Aorta (tissue), 5 donors: ENCODE measurements around the gene OSTF1. TPM values are rescaled to one million over a fixed set of nuclear protein-coding genes. Genes with fewer than 3 reads are reported as not detected.

Experiments
- ATAC-seq: fragments of 200-7000 bp; cut with Tn5 transposase; one replicate; pipeline ENCODE4 v1.9.1; 2022; ENCODE audit warnings: moderate library complexity; ENCODE audit not compliant: low FRiP score
- DNase-seq, 2 donors: peaks; one replicate each; pipeline ENCODE4 v3.0.0-alpha.2; 2020
- H3K27ac ChIP-seq, 2 donors: one replicate each; pipeline ENCODE4 v1.5.1; 2013; ENCODE audit warnings: low read length in 2 of 2, mild to moderate bottlenecking in 2 of 2, moderate library complexity in 2 of 2, control low read depth in 1 of 2, inconsistent platforms in 1 of 2, low read depth in 1 of 2
- H3K27me3 ChIP-seq, 2 donors: one replicate each; pipeline ENCODE4 v1.6.1; 2013; ENCODE audit warnings: control low read depth in 1 of 2, low read length in 1 of 2, mild to moderate bottlenecking in 1 of 2, moderate library complexity in 1 of 2; ENCODE audit not compliant: insufficient read depth in 2 of 2, control insufficient read depth in 1 of 2
- H3K36me3 ChIP-seq, 2 donors: one replicate each; pipeline ENCODE4 v1.6.1; 2013; ENCODE audit warnings: control low read depth in 1 of 2, low read length in 1 of 2, mild to moderate bottlenecking in 1 of 2; ENCODE audit not compliant: insufficient read depth in 2 of 2, control insufficient read depth in 1 of 2
- H3K4me1 ChIP-seq, 2 donors: one replicate each; pipeline ENCODE4 v1.6.1; 2013; ENCODE audit warnings: low read length in 2 of 2, control low read depth in 1 of 2, mild to moderate bottlenecking in 1 of 2, moderate library complexity in 1 of 2; ENCODE audit not compliant: insufficient read depth in 2 of 2, control insufficient read depth in 1 of 2
- H3K4me3 ChIP-seq, 2 donors: one replicate each; pipeline ENCODE4 v1.5.1; 2013; ENCODE audit warnings: low read length in 2 of 2, control low read depth in 1 of 2, mild to moderate bottlenecking in 1 of 2
- H3K9me3 ChIP-seq: one replicate; pipeline ENCODE4 v1.6.1; 2013; ENCODE audit warnings: mild to moderate bottlenecking, low read length; ENCODE audit not compliant: control insufficient read depth
- WGBS, 2 donors: extraction: QIAGEN DNeasy Blood & Tissue Kit; methylation state at CpG; one replicate each; pipeline ENCODE4 v1.1.7; 2013; 5-methylcytosine and 5-hydroxymethylcytosine counted together
- intact Hi-C, 2 donors: fragments of 100-400 bp; cut with DNase I; formaldehyde crosslinking; loops; one replicate each; pipeline versions ENCODE4 v1.14.2 to v1.15.0; 2022
- polyA plus RNA-seq, 2 donors: library from polyadenylated mRNA; stranded (reverse); fragments of 200-250 nt; gene quantifications; one replicate each; pipeline ENCODE4 v1.2.3, GENCODE V29; 2013
- total RNA-seq, 2 donors: library from RNA; stranded (reverse); fragmentation: NEBNext Ultra II Directional; extraction: Animal tissue kit (Norgen Biotek cat#: 25700); gene quantifications; one replicate each; pipeline ENCODE4 v1.2.1, GENCODE V29; 2021
- donor health status: healthy with polysubstance abuse.
- donor health status: Bipolar disorder and iron deficiency.
- donor health status: DM: no; HTN: no; CAD: no.
- donor health status: DM: no; HTN: no; CAD: no.
- donor health status: DM: yes; HTN: yes; CAD: no.

Gene OSTF1
- total and polyA plus RNA-seq, 4 donors, result 24.8 to 49.3 (median 41.2) TPM

DNA sequence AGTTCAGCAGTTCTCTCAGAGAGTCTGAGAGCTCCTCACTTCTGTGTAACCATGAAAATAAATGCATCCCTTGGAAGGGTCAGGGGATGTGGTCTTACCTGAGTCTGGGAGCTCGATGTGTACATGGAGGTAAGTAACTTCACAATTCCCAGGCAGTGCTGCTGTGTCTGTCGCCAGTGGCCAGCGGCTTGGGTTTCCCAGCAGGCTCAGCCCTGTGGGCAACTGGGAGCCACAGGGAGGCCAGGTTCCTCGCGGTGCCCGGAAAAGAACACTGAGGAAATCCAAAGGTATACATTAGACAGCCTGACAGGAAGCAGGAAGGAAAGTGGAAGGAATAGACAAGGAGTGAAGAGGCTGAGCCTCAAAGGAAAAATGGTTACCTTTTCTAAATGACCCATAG lies 62.2 kb downstream of the OSTF1 start:
- WGBS, 2 donors, result 81 to 96% methylated on average over 6 of the region's 6 CpGs
- Histone ChIP-seq H3K4me1 (peaks cover 0 to 4% of the 10 kb centered on the region in 2 donors), H3K36me3 (peaks cover 0 to 2% of the 10 kb centered on the region in 2 donors), H3K9me3 (no peaks in the 10 kb centered on the region), H3K27ac (no peak overlapping the region), H3K4me3 (no peak overlapping the region), H3K27me3 (no peaks in the 10 kb centered on the region)
- ATAC-seq (no peak), DNase-seq (no peak)
- intact Hi-C loops, result no loop called here

DNA sequence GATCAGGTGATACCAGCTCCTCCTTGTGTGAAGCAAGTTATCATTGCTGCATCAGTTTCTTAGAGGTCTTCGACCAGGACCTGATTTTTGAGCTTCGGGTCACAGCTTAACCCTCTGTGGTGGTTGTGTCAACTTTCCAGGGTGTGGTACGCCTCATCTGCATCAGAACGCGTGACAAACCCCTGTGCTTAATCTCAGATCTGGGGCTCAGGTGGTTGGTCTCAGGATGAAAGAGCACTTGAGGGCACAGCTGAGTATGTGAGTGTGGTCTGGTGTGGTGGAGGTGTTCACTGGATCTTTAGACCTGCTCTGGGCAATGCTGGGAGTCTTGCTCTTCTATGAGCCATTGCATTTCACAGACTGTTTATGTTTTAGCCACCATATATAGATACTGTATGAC lies 64.1 kb downstream of the OSTF1 start:
- H3K4me3 ChIP-seq, result no peak overlapping the region
- no peaks in the 10 kb centered on the region for H3K36me3 ChIP-seq
- DNase-seq (no peak), ATAC-seq (no peak)
- WGBS, 2 donors, result 74 to 95% methylated on average over 5 of the region's 5 CpGs
- H3K9me3 ChIP-seq, result no peaks in the 10 kb centered on the region
- H3K4me1 ChIP-seq, result peaks cover 0 to 4% of the 10 kb centered on the region in 2 donors
- intact Hi-C loops, result no loop called here
- no peak overlapping the region for H3K27ac ChIP-seq
- H3K27me3 ChIP-seq, result no peaks in the 10 kb centered on the region

DNA sequence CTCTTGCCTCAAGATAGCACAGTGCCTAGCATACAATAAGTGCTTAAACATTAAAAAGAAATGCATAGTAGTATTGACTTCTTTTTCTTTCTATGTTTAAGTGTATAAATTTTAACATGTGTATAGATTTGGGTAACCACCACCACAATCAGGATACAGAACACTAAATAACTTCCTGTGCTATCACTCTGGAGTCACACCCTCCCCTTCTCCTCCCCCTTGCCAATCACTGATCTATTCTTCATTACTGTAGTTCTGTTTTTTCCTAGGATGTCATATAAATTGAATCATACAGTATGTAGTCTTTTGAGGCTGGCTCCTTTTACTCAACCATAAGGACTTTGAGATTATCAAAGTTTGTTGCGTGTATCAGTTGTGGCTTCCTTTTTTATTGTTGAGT lies 68.5 kb downstream of the OSTF1 start:
- no peak for DNase-seq
- H3K27ac ChIP-seq, result no peak overlapping the region
- no peaks in the 10 kb centered on the region for H3K36me3 ChIP-seq
- no peaks in the 10 kb centered on the region for H3K27me3 ChIP-seq
- H3K4me1 ChIP-seq, result no peaks in the 10 kb centered on the region
- no peak for ATAC-seq
- intact Hi-C loops, result no loop called here
- no peaks in the 10 kb centered on the region for H3K9me3 ChIP-seq
- 97% methylated on average over 1 of the region's 1 CpG for WGBS, 2 donors
- no peak overlapping the region for H3K4me3 ChIP-seq

DNA sequence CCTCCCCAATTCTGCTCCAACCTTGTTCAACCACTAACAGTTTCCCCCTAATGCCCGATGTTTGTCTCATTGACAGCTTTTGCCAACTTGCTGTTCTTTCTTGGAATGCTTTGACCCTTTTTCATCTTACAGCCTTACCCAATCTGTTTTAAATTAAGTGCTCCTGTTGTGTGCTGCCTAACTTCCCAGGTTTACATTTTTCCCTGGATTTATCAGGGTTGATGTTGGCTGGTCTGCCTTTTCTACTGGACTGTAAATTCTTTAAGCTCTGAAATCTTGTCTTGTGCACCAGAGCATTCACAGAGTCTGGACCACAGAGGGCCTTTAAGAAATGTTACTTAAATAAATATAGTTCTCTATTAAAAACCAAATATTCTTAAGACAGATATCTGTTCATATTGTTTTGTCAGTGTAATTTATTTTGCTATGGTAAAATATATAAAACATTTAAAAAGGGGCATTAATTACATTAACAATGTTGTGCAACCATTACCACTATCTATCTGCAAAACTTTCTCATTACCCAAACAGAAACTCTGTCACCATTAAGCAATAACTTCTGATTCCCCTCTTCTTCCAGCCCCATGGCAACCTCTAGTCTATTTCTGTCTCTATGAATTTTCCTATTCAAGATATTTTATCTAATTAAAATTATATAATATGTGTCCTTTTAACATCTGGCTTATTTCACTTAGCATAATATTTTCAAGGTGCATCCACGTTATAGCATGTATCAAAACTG lies 73.0 kb downstream of the OSTF1 start:
- H3K9me3 ChIP-seq, result no peaks in the 10 kb centered on the region
- no peaks in the 10 kb centered on the region for H3K27me3 ChIP-seq
- no peak overlapping the region for H3K4me3 ChIP-seq
- H3K36me3 ChIP-seq, result no peaks in the 10 kb centered on the region
- no peak overlapping the region for H3K27ac ChIP-seq
- ATAC-seq, result no peak
- no peaks in the 10 kb centered on the region for H3K4me1 ChIP-seq
- intact Hi-C loops, result no loop called here
- no peak for DNase-seq
- WGBS, 2 donors, result 60 to 63% methylated on average over 2 of the region's 2 CpGs

DNA sequence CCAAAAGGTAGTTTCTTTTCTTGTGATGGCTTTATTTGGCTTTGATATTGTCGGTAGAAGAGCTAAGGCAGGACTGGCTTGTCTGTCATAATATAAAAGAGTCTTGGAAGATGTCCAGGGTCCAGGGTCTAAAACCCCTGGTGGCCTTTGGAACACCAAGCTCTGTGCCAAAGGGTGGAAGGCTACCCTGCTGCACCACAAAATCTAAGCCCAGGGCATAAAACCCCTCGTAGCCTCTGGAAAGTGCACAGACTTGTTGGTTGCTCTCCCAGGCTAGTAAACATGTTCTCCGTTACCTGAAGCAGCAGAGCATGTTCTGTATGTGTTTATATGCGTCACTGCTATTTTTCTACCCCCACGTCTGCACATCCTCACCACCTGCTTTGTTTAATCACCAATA lies 75.5 kb downstream of the OSTF1 start:
- ATAC-seq, result no peak
- no peak overlapping the region for H3K4me3 ChIP-seq
- H3K9me3 ChIP-seq, result no peaks in the 10 kb centered on the region
- H3K36me3 ChIP-seq, result peaks cover 0 to 4% of the 10 kb centered on the region in 2 donors
- no peak for DNase-seq
- H3K4me1 ChIP-seq, result no peaks in the 10 kb centered on the region
- H3K27ac ChIP-seq, result no peak overlapping the region
- WGBS, 2 donors, result 96 to 98% methylated on average over 5 of the region's 5 CpGs
- no peaks in the 10 kb centered on the region for H3K27me3 ChIP-seq
- intact Hi-C loops, result no loop called here

DNA sequence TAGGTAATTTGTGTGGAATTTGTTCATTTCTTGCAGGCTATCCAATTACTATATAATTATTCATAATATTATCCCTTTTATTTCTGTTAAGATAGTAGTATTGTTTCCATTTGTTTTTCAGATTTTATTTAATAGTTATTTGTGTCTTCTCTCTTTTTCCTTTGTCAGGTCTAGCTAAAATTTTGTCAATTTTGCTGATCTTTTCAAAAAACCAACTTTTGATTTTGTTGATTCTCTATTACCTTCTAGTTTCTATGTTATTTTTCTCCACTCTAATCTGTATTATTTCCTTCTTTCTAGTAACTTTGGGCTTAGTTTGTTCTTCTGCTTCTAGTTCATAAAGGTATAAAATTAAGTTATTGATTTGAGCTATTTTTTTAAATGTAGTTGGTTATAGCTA lies 76.3 kb downstream of the OSTF1 start:
- no peak for ATAC-seq
- intact Hi-C loops, result no loop called here

DNA sequence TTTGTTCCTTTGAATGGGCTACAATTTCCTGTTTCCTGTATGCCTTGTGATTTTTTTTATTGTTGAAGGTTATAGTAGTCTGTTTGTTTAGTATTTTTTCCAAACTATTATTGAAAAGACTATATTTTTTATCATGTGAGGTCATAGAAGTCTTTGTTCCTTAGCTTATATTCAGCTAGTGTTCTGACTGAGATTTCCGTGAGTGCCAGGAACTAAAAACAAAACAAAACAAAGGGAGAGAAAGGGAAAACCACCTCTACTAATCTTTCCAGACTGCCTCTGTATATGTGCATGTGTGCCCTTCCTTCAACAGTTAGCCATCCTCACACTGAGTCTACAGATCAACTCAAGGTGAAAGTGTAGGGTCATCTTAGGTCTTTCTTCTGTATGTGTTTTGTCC lies 79.0 kb downstream of the OSTF1 start:
- peaks cover 0 to 4% of the 10 kb centered on the region in 2 donors for H3K36me3 ChIP-seq
- intact Hi-C loops, result no loop called here
- no peak for ATAC-seq
- no peak for DNase-seq
- no peaks in the 10 kb centered on the region for H3K4me1 ChIP-seq
- H3K27ac ChIP-seq, result no peak overlapping the region
- no peaks in the 10 kb centered on the region for H3K27me3 ChIP-seq
- 79 to 89% methylated on average over 1 of the region's 1 CpG for WGBS, 2 donors
- no peak overlapping the region for H3K4me3 ChIP-seq
- no peaks in the 10 kb centered on the region for H3K9me3 ChIP-seq

More for the DNA sequence above, 76.3 kb downstream of the OSTF1 start:
- DNase-seq, result no peak
- no peak overlapping the region for H3K27ac ChIP-seq
- H3K4me3 ChIP-seq, result no peak overlapping the region
- no peaks in the 10 kb centered on the region for H3K4me1 ChIP-seq
- peaks cover 0 to 4% of the 10 kb centered on the region in 2 donors for H3K36me3 ChIP-seq
- no peaks in the 10 kb centered on the region for H3K27me3 ChIP-seq
- no peaks in the 10 kb centered on the region for H3K9me3 ChIP-seq

DNA sequence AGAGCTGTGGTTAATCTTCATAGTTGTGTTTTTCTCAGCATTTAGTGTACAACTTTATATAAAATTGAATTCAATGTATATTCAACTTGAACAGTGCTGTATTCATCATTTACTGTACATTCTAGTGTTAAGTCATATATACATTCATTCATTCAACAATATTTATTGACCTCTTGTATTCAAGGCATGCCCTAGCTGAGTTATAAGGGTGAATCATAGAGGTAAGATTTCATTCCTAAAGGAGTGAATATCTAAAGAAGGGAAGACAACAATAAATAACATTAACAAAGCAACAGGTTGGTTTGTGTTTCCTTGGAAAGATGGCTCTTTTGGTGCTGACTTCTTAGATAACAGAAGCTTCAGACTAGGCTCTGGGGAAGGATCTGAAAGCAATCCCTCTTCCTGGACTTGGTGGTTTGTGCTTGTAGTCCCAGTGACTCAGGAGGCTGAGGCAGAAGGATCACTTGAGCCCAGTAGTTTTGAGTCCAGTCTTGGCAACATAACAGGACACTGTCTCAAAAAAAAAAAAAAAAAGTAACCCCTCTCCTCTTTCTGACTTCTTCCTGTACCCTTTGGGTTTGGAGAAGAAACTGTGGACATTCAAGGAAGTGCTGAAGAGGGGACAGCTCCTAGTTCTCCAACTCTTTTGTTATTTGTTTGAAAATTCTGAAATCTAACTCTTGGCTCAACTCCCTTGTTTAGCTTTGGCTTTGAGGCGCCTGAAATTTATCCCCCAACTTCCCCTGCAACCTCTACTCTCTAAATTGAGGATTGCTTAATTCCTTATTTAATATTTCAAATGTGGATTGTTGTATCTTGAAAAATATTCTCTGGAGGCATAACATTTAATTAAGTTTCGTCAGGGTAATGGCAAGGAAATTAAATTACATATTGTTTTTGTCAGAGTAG lies 80.2 kb downstream of the OSTF1 start:
- H3K4me3 ChIP-seq, result no peak overlapping the region
- 81 to 88% methylated on average over 2 of the region's 2 CpGs for WGBS, 2 donors
- DNase-seq, result no peak
- H3K27me3 ChIP-seq, result no peaks in the 10 kb centered on the region
- H3K36me3 ChIP-seq, result peaks cover 0 to 4% of the 10 kb centered on the region in 2 donors
- ATAC-seq, result peak; percentile 36
- H3K9me3 ChIP-seq, result no peaks in the 10 kb centered on the region
- intact Hi-C loops, result no loop called here
- no peak overlapping the region for H3K27ac ChIP-seq
- no peaks in the 10 kb centered on the region for H3K4me1 ChIP-seq

DNA sequence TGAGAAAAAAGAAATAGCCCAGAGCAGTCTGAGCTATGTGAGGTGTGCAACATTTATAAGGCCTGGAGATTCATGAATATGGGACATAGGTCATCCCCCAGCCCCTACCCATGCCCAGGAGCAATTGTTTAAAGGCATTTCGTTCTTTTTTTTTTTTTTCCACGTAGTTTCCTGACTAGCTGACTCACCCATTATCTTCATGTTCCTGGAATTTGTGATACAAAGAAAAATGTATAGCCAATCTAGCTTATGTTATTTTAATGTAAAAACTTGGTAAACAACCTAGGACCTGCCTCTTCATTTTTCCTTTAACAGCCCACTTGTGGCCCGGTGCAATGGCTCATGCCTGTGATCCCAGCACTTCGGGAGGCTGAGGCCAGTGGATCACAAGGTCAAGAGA lies 81.3 kb downstream of the OSTF1 start:
- Histone ChIP-seq H3K4me3 (no peak overlapping the region), H3K4me1 (no peaks in the 10 kb centered on the region), H3K27me3 (no peaks in the 10 kb centered on the region), H3K36me3 (peaks cover 0 to 5% of the 10 kb centered on the region in 2 donors), H3K9me3 (no peaks in the 10 kb centered on the region), H3K27ac (no peak overlapping the region)
- WGBS, 2 donors, result 80 to 86% methylated on average over 4 of the region's 4 CpGs
- intact Hi-C loops, result no loop called here
- no peak for ATAC-seq
- no peak for DNase-seq
